Measurements from ENCODE around the gene HDAC7. TPM values are rescaled to one million over a fixed set of nuclear protein-coding genes. Genes with fewer than 3 reads are reported as not detected.

The HDAC7 gene
- total and polyA plus RNA-seq, 12 donors: 26.9 to 75.6 (median 40.3) TPM

DNA sequence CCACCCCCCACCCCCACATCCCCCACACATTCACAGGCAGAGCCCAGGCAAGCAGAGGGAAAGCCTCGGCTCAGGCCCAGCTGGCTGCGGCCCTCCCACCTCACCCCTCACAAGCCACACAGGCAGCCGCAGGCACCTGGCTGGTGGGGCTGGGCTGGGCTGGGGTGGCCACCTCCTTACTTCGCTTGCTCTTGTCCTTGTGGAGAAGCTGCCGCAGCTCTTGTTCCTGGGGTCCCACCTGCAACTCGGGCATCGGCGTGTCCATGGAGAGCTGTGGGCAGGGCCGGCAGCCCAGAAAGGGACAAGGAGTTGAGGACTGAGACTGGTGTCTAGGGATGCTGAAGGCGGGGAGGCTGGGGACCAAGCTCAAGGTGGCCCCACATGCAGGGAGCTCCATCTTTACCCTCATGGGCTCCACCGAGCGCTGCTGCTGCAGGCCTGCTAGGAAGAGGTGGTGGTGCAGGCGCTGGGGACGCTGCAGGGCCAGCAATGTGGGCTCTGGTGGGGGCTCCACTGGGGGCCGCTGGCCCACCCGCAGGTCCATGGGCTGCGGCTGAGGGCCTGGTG lies 21.2 kb downstream of the HDAC7 start:
- H3K27me3 ChIP-seq: no peaks in the 10 kb centered on the region
- no peak overlapping the region for H3K4me3 ChIP-seq
- peak overlapping the region in 7 of 10 donors; percentile 2 to 99 (median 76) for H3K27ac ChIP-seq
- intact Hi-C loops (cut with DNase I): loop anchor here in 7 of 10 donors (1.0 to 5.0 kb wide), 3 partner anchors 18 to 39 kb away; no protein-coding TSS in a partner anchor
- peaks cover 44 to 57% (median 52%) of the 10 kb centered on the region in 9 donors for H3K4me1 ChIP-seq
- DNase-seq (no peak), ATAC-seq (no peak)
- no peak for TF ChIP-seq CTCF (IDR thresholded peaks at IDR 0.05)
- peaks cover 0 to 68% (median 44%) of the 10 kb centered on the region in 9 donors for H3K36me3 ChIP-seq
- no peaks in the 10 kb centered on the region for H3K9me3 ChIP-seq
- 88 to 91% methylated on average over 17 of the region's 17 CpGs for WGBS, 2 donors

DNA sequence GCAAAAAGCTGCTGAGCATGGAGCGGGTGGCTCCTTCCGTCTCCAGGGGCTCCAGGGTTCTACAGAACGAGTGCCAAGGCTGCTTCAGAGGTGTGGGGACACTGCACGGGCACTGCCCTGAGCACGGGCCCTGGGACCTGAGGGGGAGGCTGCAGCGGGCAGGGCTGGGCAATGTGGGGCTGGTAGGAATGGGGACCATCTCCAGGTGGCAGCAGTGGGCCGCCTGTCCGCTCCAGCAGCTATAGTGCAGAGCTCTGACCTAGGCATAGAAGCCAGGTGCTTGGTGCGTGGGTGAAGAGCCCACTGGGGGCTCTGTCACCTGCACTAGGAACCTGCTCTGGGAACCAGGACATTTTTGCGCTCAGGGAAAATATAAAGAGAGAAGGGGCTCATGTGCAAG lies 22.3 kb downstream of the HDAC7 start:
- ATAC-seq (peak in 4 of 8 donors; percentile 18 to 31 (median 27)), DNase-seq (no peak)
- Histone ChIP-seq H3K27me3 (no peaks in the 10 kb centered on the region), H3K36me3 (peaks cover 0 to 79% (median 53%) of the 10 kb centered on the region in 9 donors), H3K27ac (no peak overlapping the region), H3K9me3 (no peaks in the 10 kb centered on the region), H3K4me1 (peaks cover 35 to 51% (median 42%) of the 10 kb centered on the region in 9 donors), H3K4me3 (no peak overlapping the region)
- intact Hi-C loops (cut with DNase I): loop anchor here in 7 of 10 donors (1.0 to 5.0 kb wide), 3 partner anchors 40 to 41 kb away; no protein-coding TSS in a partner anchor
- WGBS, 2 donors: 73 to 77% methylated on average over 10 of the region's 10 CpGs
- peak in 7 of 9 donors; percentile 31 to 58 (median 44) for TF ChIP-seq CTCF (IDR thresholded peaks at IDR 0.05)

DNA sequence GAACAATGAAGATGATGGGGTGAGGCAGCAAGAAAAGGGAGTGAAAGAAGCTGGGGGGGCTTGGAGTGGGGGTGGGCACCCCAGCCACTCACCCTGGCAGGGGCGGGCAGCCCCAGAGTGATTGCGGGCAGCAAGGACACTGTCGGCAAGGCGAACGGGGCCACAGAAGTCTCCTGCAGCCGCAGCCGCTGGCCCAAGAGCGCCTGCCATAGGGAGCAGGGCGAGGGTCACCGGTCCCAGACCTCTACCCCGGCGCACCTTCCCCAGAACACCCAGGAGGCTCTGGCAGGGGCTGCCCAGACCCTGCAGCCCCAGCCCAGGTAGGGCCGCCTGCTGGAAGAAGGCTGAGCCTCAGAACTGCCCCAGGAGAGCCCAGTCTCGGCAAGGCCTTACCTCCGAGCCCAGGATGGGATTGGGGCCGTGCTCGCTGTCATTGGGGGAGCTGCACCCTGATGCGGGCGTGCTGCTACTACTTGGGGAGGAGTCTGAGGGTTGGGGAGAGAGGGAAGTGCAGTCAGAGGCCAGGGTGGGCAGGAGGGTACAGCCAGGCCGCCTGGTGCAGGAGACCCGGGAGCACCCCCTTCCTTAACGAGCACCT lies 23.8 kb downstream of the HDAC7 start:
- Histone ChIP-seq H3K27ac (no peak overlapping the region), H3K27me3 (no peaks in the 10 kb centered on the region), H3K4me3 (no peak overlapping the region), H3K4me1 (peaks cover 20 to 35% (median 27%) of the 10 kb centered on the region in 9 donors), H3K36me3 (peaks cover 0 to 94% (median 63%) of the 10 kb centered on the region in 9 donors), H3K9me3 (no peaks in the 10 kb centered on the region)
- WGBS, 2 donors: 92 to 93% methylated on average over 18 to 22 of the region's 22 CpGs
- ATAC-seq: no peak
- DNase-seq: no peak
- no peak for TF ChIP-seq CTCF (IDR thresholded peaks at IDR 0.05)
- intact Hi-C loops (cut with DNase I): loop anchor here in 5 of 10 donors (5.0 kb wide), 1 partner anchor 41 kb away; no protein-coding TSS in a partner anchor

DNA sequence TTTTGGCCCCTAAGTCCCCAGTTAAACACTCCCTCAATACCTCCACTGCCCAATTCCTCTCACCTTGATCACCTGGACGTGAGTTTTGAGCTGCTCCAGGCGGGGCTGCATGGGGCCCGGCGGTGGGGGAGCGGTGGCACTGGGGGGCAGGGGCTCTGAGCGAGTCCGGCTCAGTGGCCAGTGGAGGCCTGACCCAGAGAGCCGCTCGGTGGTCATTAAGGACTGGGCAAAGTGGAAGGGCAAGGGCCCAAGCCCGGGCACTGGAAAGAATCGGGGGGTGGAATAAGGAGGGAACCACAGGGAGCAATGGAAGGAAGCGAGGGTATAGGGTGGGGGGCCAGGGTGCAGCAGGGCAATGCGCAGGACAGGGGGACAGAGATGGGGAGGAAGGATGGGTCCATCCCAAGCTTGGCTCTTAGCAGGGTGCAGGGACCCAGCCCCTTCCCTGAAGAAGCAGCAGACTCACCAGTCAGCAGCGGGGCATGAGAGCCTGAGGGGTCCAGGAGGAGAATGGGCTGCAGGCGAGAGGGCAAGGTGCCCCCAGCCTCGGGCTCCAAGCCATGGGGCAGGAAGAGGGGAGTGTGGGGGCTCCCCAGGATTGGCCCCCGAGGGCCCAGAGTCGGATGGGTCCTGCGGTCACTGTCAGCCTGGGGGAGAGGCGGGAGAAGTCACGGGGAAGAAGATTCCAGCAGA lies 24.4 kb downstream of the HDAC7 start:
- H3K27ac ChIP-seq: no peak overlapping the region
- no peak for ATAC-seq
- H3K36me3 ChIP-seq: peaks cover 0 to 95% (median 69%) of the 10 kb centered on the region in 9 donors
- whole genome bisulfite sequencing, 2 donors: 93% methylated on average over 21 of the region's 21 CpGs
- no peak overlapping the region for H3K4me3 ChIP-seq
- intact Hi-C loops (cut with DNase I): loop anchor here in 5 of 10 donors (5.0 kb wide), 1 partner anchor 42 kb away; no protein-coding TSS in a partner anchor
- no peaks in the 10 kb centered on the region for H3K9me3 ChIP-seq
- TF ChIP-seq CTCF (IDR thresholded peaks at IDR 0.05): no peak
- DNase-seq: no peak
- H3K27me3 ChIP-seq: no peaks in the 10 kb centered on the region
- peaks cover 13 to 29% (median 20%) of the 10 kb centered on the region in 9 donors for H3K4me1 ChIP-seq
